DND-41 (cell line): ENCODE data around the gene ENOPH1.

ENCODE experiments used
- EZH2 ChIP-seq: IDR thresholded peaks from 3 replicates; pipeline ENCODE4 v1.6.1; 2012; ENCODE audit warnings: borderline replicate concordance, low read depth, mild to moderate bottlenecking, moderate library complexity, low read length, inconsistent platforms; ENCODE audit not compliant: severe bottlenecking
- TF ChIP-seq, protein P1 (sequence below): IDR thresholded peaks from 2 replicates; pipeline ENCODE4 v1.5.1; 2012; ENCODE audit warnings: borderline replicate concordance, low read length, moderate library complexity, mild to moderate bottlenecking; ENCODE audit not compliant: poor library complexity, severe bottlenecking; ENCODE audit errors: extremely low read depth

GRCh38 chr4:82450966-82451755 is 20.8 kb downstream of the ENOPH1 start:
- TF ChIP-seq, protein P1, sequence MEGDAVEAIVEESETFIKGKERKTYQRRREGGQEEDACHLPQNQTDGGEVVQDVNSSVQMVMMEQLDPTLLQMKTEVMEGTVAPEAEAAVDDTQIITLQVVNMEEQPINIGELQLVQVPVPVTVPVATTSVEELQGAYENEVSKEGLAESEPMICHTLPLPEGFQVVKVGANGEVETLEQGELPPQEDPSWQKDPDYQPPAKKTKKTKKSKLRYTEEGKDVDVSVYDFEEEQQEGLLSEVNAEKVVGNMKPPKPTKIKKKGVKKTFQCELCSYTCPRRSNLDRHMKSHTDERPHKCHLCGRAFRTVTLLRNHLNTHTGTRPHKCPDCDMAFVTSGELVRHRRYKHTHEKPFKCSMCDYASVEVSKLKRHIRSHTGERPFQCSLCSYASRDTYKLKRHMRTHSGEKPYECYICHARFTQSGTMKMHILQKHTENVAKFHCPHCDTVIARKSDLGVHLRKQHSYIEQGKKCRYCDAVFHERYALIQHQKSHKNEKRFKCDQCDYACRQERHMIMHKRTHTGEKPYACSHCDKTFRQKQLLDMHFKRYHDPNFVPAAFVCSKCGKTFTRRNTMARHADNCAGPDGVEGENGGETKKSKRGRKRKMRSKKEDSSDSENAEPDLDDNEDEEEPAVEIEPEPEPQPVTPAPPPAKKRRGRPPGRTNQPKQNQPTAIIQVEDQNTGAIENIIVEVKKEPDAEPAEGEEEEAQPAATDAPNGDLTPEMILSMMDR, result no peak
- no peak for TF ChIP-seq EZH2
